Uterus (tissue), 2 donors: ENCODE results near the gene PCED1B.

Source experiments
- CTCF ChIP-seq, 4 experiments: fragments of 200-600 bp in 2 of 4; fragments of 450-650 bp in 2 of 4; sonication (generic) in 2 of 4; IDR thresholded peaks; one replicate each; pipeline ENCODE4 v1.5.1; 2016 to 2019; ENCODE audit warnings: antibody characterized with exemption in 4 of 4, mild to moderate bottlenecking in 2 of 4, moderate library complexity in 1 of 4
- POLR2A ChIP-seq, 2 donors: fragments of 450-650 bp; IDR thresholded peaks; one replicate each; pipeline ENCODE4 v1.6.1; 2016; ENCODE audit warnings: antibody characterized with exemption in 2 of 2, mild to moderate bottlenecking in 1 of 2, moderate library complexity in 1 of 2

DNA sequence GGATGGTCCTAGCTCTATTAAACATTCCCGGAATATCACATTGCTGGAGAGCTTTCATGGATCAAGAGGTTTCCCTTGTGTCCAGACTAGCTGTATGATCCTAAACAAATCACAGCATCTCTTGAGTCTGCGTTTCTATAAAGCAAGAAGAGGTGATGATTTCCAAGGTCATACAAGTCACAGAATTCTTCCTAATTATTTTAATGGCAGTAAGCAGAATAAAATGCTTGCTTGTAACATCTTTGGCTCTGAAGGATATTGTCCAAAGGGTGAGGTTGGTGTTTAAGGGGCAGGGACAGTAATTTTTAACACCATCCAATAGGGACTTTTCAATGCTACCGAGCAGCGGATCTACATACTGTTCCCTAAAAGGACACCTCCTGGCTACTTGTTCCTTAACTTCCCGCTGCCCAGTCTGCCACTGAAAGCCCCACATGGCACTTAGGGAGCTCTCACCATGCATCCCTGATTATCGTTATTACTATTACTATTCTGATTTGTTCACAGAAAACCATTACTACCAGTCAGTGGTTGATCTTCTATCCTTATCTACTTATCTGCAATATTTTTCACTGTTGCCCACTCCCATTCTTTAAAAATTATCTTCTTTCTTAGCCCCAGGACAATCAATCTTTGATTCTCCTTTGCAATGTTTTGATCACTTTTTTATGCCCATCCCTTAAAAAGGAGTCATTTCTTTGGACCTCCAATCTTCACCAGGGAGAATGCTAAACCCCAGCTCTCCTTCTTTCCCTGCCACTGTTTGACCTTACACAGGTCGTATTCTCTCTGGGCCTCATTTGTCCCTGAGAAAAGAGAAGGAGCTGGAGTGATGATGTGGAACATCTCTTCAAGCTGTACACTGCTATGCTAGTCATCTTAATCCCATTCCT, 4.0 kb upstream of the PCED1B start:
- TF ChIP-seq CTCF (IDR thresholded peaks at IDR 0.05) (no peak), POLR2A (IDR thresholded peaks at IDR 0.05) (no peak)
